ENCODE measurements around the gene HOXA13.

HOXA13 gene

GRCh38 chr7:27193335-27194001 lies 6.4 kb downstream of the HOXA13 start:
- in situ Hi-C loops (cut with MboI; ENCODE audit: low sequenced_read_pairs) = no loop called here

- in situ Hi-C loops (cut with MboI; ENCODE audit: low sequenced_read_pairs) = no loop called here
Measured at GRCh38 chr7:27192546-27193334, 7.2 kb downstream of the HOXA13 start.

GRCh38 chr7:27191833-27192545 lies 7.9 kb downstream of the HOXA13 start:
- in situ Hi-C loops (cut with MboI; ENCODE audit: low sequenced_read_pairs) = no loop called here

- in situ Hi-C loops (cut with MboI; ENCODE audit: low sequenced_read_pairs) = no loop called here
Measured at GRCh38 chr7:27191161-27191731, 8.6 kb downstream of the HOXA13 start.

DNA sequence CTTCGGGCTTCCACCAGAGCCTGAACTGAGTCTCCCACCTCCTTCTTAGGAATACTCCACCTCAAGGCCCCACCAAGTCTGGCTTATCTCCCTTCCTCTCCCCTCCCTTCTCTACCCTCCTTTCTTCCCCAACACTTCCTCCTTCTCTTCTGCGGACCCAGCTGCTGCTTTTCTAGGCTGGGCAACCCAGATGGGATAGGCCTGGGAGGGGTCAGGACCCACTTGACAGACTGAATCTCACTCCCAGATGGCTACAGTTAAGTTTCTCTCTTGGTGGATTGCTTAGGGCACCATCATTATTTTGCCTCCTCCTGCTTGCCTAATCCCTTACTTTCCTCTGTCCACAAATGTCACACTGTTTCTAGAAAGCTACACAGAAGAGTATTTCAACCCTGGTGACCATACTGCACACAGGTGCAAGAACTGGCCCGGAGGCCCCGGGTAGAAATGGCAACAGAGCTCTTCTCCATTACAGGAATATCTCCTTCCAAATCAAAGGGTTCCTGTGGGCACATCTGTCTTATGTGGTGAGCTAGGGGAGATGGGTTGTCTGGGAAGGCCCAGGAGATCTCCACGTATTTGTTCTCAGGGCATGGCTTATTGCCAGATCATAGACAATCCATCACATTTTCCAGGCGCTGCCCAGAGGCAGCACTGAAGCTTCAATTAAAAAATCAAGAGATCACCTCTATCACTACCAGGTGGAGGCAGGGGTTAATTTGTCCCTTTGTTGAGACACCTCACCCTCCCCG lies 9.7 kb downstream of the HOXA13 start:
- in situ Hi-C loops (cut with MboI; ENCODE audit: low sequenced_read_pairs) = no loop called here

DNA sequence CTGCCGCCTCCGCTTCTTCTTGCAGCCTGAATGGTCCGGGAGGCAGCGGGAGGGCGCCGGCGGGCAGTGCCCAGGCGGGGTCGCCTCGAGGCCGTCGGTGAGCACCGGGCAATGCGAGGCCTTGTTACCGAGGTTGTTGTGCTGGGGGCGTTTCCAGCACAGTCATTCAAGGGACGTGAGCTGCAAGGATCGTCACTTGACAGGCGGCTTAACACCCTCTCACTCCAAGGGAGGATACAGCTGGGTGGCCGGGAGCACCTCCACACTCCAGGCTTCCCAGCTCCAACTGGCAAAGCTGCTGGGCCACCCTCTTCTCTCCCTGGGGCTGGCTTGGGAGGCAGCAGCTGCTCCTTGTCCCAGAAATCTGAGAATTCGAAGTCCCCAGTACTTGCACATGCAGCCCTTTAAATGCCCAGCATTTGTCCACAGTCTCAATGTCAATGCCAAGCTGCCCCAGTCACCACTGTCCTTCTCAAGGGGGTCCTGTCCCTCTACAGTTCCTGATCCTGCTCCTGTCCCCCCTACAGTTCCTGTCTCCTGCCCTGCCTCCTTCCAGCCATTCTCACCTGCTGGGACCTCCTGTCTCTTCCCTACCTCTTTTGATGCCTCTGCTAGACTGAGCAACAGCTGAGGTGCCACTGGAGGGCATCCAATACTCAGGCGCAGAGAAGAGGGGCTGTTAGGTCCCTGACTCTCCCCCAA lies 10.4 kb downstream of the HOXA13 start:
- in situ Hi-C loops (cut with MboI; ENCODE audit: low sequenced_read_pairs) = no loop called here

GRCh38 chr7:27188386-27189294 lies 11.3 kb downstream of the HOXA13 start:
- in situ Hi-C loops (cut with MboI; ENCODE audit: low sequenced_read_pairs) = no loop called here

GRCh38 chr7:27187475-27188385 lies 12.2 kb downstream of the HOXA13 start:
- in situ Hi-C loops (cut with MboI; ENCODE audit: low sequenced_read_pairs) = no loop called here

DNA sequence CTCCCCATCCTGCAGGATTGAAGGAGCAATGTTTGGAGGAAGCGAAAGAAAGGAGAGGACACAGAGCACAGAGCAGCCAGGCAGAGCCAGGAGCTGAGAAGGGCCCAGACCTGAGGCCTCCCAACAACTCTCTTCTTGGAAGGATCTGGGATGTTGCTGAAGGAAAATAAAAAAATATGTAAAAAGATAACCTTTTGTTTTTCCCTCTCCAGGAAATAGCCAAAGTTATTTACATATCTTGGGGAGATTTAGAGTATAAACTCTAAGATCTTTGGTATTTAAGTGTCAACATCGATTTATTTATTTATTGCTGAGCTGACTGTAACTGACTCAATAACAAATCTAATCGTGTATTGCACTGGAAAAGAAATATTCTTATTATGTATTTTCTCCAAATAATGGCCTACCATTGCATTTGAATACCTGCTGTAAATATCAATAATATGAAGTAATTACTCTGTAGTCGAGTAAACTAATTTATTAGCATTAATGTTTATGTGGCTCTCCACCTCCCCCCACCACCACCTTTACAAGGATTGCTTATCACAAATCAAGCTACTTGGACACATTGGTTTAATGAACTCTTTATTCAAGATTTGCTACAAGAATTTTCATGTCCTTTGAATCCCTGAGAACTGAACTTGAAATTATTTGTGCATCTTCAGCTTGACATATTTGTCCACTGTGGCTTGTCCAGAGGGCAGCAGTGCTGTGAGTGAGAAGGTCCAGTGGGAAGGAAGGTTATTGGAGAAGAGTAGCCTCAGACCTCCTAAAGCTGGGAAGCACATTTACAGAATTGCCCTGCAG lies 13.0 kb downstream of the HOXA13 start:
- in situ Hi-C loops (cut with MboI; ENCODE audit: low sequenced_read_pairs) = no loop called here

- in situ Hi-C loops (cut with MboI; ENCODE audit: low sequenced_read_pairs) = no loop called here
Measured at GRCh38 chr7:27185854-27186667, 13.8 kb downstream of the HOXA13 start.

GRCh38 chr7:27185013-27185853 lies 14.7 kb downstream of the HOXA13 start, which contains the start of gene HOXA11:
TSS of gene HOXA11 (minus strand) at chr7:27185232. CDS start at chr7:27185144, 88 bp downstream.
- in situ Hi-C loops (cut with MboI; ENCODE audit: low sequenced_read_pairs) = no loop called here

GRCh38 chr7:27184337-27185012 lies 15.4 kb downstream of the HOXA13 start:
- in situ Hi-C loops (cut with MboI; ENCODE audit: low sequenced_read_pairs) = no loop called here

DNA sequence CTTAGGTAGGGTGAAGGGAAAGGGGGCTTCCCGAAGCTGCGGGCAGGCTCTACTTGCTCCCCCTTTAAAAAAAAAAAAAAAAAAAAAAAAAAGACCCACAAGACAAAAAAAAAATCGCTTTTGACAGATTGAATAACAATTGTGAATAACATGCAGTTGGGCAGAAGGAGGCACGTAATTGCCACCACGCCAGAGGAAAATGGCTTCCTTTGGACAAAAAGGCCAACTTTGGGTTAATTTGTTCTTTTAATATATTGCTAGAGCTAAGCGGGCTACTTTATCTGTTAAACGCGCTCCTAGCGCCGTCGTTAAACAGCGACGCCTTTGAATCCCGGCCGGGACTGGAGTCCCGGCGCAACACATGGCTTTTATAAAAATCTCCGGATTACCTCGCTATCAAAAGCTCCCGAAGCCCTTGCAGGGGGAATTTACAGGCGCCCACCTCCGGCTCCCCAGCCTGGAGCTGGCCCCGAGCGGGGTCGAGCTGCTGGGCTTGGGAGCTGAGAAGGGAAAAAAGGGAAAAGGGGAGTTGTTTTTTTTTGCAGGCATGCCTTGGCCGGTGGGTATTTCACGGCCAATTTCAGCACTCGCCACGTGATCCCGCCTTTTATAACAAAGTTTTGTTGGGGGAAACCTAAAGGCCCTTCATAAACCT lies 16.1 kb downstream of the HOXA13 start:
- in situ Hi-C loops (cut with MboI; ENCODE audit: low sequenced_read_pairs) = no loop called here

Measured in hTERT RPE-1 (cell line).